Heart right ventricle (tissue), 16 donors: ENCODE results near the gene GMEB2. TPM values are rescaled to one million over a fixed set of nuclear protein-coding genes. Genes with fewer than 3 reads are reported as not detected.
"Not testable (repeated sequence)": the region's sequence is repeated elsewhere in the genome, so short reads cannot be mapped to it uniquely, and the experiment has no call there.

ENCODE experiments used
- ATAC-seq, 8 donors: fragments of 200-7000 bp; cut with Tn5 transposase; one replicate each; pipeline ENCODE4 v1.9.1; 2020; ENCODE audit warnings: mild to moderate bottlenecking in 8 of 8, moderate library complexity in 8 of 8, moderate number of reproducible peaks in 1 of 8
- DNase-seq, 2 donors: peaks; one replicate each; pipeline ENCODE4 v3.0.0-alpha.2; 2020
- H3K27ac ChIP-seq, 10 donors: fragments of 200-600 bp; sonication (generic) in 2 of 10; one replicate each; pipeline versions ENCODE4 v1.5.0 to v1.8.0; 2020 to 2022; ENCODE audit warnings: mild to moderate bottlenecking in 3 of 10
- H3K27me3 ChIP-seq, 7 donors: fragments of 200-600 bp; one replicate each; pipeline ENCODE4 v1.8.0; 2021 to 2022; ENCODE audit warnings: mild to moderate bottlenecking in 2 of 7
- H3K36me3 ChIP-seq, 9 donors: fragments of 200-600 bp; sonication (generic) in 1 of 9; one replicate each; pipeline versions ENCODE4 v1.5.0 to v1.8.0; 2020 to 2022; ENCODE audit warnings: mild to moderate bottlenecking in 2 of 9
- H3K4me1 ChIP-seq, 9 donors: fragments of 200-600 bp; sonication (generic) in 1 of 9; one replicate each; pipeline versions ENCODE4 v1.5.0 to v1.8.0; 2020 to 2022; ENCODE audit warnings: mild to moderate bottlenecking in 4 of 9
- H3K4me3 ChIP-seq, 10 donors: fragments of 200-600 bp; sonication (generic) in 2 of 10; one replicate each; pipeline versions ENCODE4 v1.5.0 to v1.8.0; 2020 to 2022; ENCODE audit warnings: mild to moderate bottlenecking in 7 of 10, moderate library complexity in 2 of 10
- H3K9me3 ChIP-seq, 11 donors: fragments of 200-600 bp in 10 of 11; sonication (generic) in 2 of 11; one replicate each; pipeline versions ENCODE4 v1.5.0 to v1.8.0; 2013 to 2022; ENCODE audit warnings: mild to moderate bottlenecking in 2 of 11, control low read depth in 1 of 11, moderate library complexity in 1 of 11
- CTCF ChIP-seq, 9 donors: fragments of 200-600 bp; sonication (generic) in 2 of 9; IDR thresholded peaks; one replicate each; pipeline versions ENCODE4 v1.5.0 to v1.8.0; 2021 to 2022; ENCODE audit warnings: antibody characterized with exemption in 9 of 9, mild to moderate bottlenecking in 5 of 9, moderate library complexity in 1 of 9
- WGBS, 2 donors: extraction: QIAGEN DNeasy Blood & Tissue Kit; methylation state at CpG; one replicate each; pipeline ENCODE4 v1.1.7; 2013; ENCODE audit warnings: inconsistent platforms in 1 of 2; 5-methylcytosine and 5-hydroxymethylcytosine counted together
- intact Hi-C, 10 donors: fragments of 100-400 bp; cut with DNase I; formaldehyde crosslinking; loops; one replicate each; pipeline versions ENCODE4 v1.11.1 to v1.14.2; 2022
- polyA plus RNA-seq, 2 donors: library from polyadenylated mRNA; stranded (reverse); fragments of 200-250 nt; gene quantifications; one replicate each; pipeline ENCODE4 v1.2.3, GENCODE V29; 2013
- total RNA-seq, 10 donors: library from RNA; stranded (reverse); fragmentation: NEBNext Ultra II Directional in 3 of 10; extraction: Animal tissue kit (Norgen Biotek cat#: 25700) in 3 of 10; gene quantifications; one replicate each; pipeline versions ENCODE4 v1.2.1 to v1.2.4, GENCODE V29; 2021 to 2023
- donor health status: Arrhythmogenic right ventricular cardiomyopathy.
- donor health status: ischemic (EF 13 %, LVEDD 7.1; RV severe dilation, severe dysfunction).
- donor health status: healthy with polysubstance abuse.
- donor health status: DM: no; HTN: yes; CAD: no.
- donor health status: DM: no; HTN: no; CAD: no.
- donor health status: ischemic (EF 25% LVEDD 6.9; RV normal size, moderate dysfunction).
- donor health status: ischemic (EF 25% LVEDD 5.7; RV mildly dilated, moderate dysfunction).
- donor health status: healthy.
- donor health status: DM: yes; HTN: yes; CAD: no.
- donor health status: Ischemic cardiomyopathy.
- donor health status: ischemic (EF 35%, LVEDD 5.7; RV mildly dilated, moderate dysfunction).
- donor health status: nonischemic (EF 11% LVEDD 7.7; RV severe dilation, severe dysfunction).
- donor health status: DM: yes; HTN: yes; CAD: no.
- donor health status: PGD.
- donor health status: ischemic (EF 29% LVEDD 5.4; RV normal size, mild dysfunction).
- donor health status: nonischemic (EF 23%, LVEDD 6.1; RV moderate dilation, normal function).

The GMEB2 gene
- total and polyA plus RNA-seq, 12 donors, result 4.9 to 8.2 (median 5.9) TPM

DNA sequence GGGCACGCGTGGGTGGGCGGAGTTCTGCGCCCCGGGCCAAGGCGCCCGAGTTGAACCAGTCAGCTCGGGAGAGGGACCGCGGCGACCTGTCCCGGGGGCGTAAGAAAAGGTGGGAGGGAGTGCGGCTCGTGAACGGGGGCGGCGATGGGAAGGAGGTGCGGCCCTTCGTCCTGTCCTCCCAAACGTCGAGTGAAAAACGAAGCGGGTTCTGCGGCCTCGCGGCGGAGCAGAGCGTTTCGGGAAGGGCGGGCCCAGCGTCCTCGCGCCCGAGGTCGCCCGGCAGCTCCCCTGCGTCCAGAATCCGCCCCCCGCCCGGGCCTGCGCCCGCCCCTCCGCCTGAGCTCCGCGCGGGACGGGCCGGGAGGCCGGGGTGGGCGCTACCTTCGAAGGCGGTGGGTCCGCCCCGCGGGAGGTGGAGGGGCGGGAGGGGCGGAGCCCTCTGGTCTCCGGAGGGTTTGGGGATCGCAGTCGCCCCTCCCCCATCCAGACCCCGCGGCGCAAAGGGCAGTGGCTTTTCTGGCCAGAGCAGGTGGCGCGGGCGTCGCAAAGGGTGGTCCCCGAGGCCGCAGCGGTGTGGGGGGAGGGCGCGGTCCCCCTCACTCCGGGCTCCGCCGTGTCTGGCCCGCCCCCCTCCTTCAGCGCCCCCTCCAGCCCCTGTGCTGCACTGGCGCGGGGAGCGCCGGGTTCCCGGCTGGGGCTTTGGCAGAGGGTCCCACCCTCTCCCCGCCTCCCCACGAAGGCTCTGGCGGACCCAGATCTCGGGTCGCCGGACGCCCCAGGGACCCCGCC, 25.5 kb upstream of the GMEB2 start:
- intact Hi-C loops, result loop anchor here in 1 of 10 donors (10.0 kb wide), 1 partner anchor 82 kb away; the partner anchor contains the start of genes LIME1 and SLC2A4RG
- H3K4me1 ChIP-seq, result peaks cover 12 to 33% (median 28%) of the 10 kb centered on the region in 9 donors
- no peak for TF ChIP-seq CTCF (IDR thresholded peaks at IDR 0.05)
- 1% methylated on average over 41 to 91 of the region's 91 CpGs for WGBS, 2 donors
- ATAC-seq (peak in 6 of 8 donors; percentile 6 to 37 (median 14)), DNase-seq (peak in 1 of 2 donors; percentile 39)
- H3K27ac ChIP-seq, result peak overlapping the region in 8 of 10 donors; percentile 13 to 63 (median 30)
- H3K4me3 ChIP-seq, result peak overlapping the region; percentile 38 to 75 (median 64)
- H3K27me3 ChIP-seq, result peaks cover 0 to 23% (median 10%) of the 10 kb centered on the region in 7 donors
- H3K9me3 ChIP-seq, result no peaks in the 10 kb centered on the region
- H3K36me3 ChIP-seq, result no peaks in the 10 kb centered on the region

- Histone ChIP-seq H3K27me3 (peaks cover 0 to 23% (median 10%) of the 10 kb centered on the region in 7 donors), H3K9me3 (no peaks in the 10 kb centered on the region), H3K36me3 (no peaks in the 10 kb centered on the region), H3K4me1 (peaks cover 10 to 28% (median 26%) of the 10 kb centered on the region in 9 donors), H3K4me3 (peak overlapping the region in 9 of 10 donors; percentile 47 to 75 (median 64)), H3K27ac (peak overlapping the region in 5 of 10 donors; percentile 9 to 62 (median 26))
- intact Hi-C loops, result loop anchor here in 1 of 10 donors (10.0 kb wide), 1 partner anchor 83 kb away; the partner anchor contains the start of genes LIME1 and SLC2A4RG
- ATAC-seq (peak in 3 of 8 donors; percentile 2 to 6 (median 5)), DNase-seq (no peak)
- TF ChIP-seq CTCF (IDR thresholded peaks at IDR 0.05), result no peak
- WGBS, 2 donors, result 13 to 16% methylated on average over 11 of the region's 11 CpGs
Observed at GRCh38 chr20:63651942-63652191, 25.0 kb upstream of the GMEB2 start.

- not testable (repeated sequence) for DNase-seq, H3K36me3 ChIP-seq, H3K4me3 ChIP-seq, H3K9me3 ChIP-seq, H3K27ac ChIP-seq, ATAC-seq
- H3K27me3 ChIP-seq, result peaks cover 0 to 23% (median 10%) of the 10 kb centered on the region in 7 donors
- H3K4me1 ChIP-seq, result peaks cover 10 to 28% (median 26%) of the 10 kb centered on the region in 9 donors
- 90 to 92% methylated on average over 8 to 25 of the region's 25 CpGs for WGBS, 2 donors
- intact Hi-C loops, result loop anchor here in 1 of 10 donors (10.0 kb wide), 1 partner anchor 84 kb away; the partner anchor contains the start of genes LIME1 and SLC2A4RG
Observed at GRCh38 chr20:63650486-63650885, 23.6 kb upstream of the GMEB2 start.

DNA sequence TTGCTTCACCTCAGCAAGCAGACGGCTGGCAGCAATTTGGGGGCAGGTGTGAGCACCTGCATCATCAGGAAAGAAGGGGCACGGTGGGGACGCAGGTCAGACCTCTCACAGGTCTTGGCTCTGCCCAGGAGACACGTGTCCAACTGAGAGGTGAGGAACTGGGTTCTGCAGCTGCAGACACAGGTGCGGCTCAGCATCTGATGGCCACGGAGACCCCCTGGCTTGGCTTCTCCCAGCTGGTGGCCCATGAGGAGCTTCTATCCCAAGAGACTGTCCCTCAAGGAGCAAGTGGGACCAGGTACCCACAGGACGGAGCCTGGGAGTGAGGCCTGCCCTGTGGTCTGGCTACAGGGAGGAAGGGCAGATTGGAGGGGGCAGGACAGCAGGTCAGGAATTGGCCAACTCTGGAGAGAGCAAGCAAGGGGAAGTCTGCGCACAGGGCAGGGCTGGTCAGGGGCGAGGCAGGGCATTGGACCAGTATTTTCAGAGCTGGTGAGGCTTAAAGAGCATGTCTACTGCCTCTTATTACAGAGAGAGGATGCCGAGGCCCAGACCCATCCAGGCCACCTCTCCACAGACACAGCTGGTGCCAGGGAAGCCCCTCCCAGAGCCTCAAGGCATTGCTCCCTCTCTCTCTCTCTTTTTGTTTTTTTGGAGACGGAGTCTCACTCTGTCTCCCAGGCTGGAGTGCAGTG, 22.1 kb upstream of the GMEB2 start:
- H3K27ac ChIP-seq, result no peak overlapping the region
- ATAC-seq, result no peak
- intact Hi-C loops, result no loop called here
- peaks cover 10 to 23% (median 22%) of the 10 kb centered on the region in 9 donors for H3K4me1 ChIP-seq
- H3K36me3 ChIP-seq, result no peaks in the 10 kb centered on the region
- 80 to 81% methylated on average over 11 of the region's 11 CpGs for WGBS, 2 donors
- H3K9me3 ChIP-seq, result no peaks in the 10 kb centered on the region
- no peak for DNase-seq
- TF ChIP-seq CTCF (IDR thresholded peaks at IDR 0.05), result no peak
- peaks cover 0 to 23% (median 10%) of the 10 kb centered on the region in 7 donors for H3K27me3 ChIP-seq
- H3K4me3 ChIP-seq, result no peak overlapping the region
